CD14-positive monocyte (primary cell): Measurements from ENCODE around the gene CCDC85C. TPM values are rescaled to one million over a fixed set of nuclear protein-coding genes. Genes with fewer than 3 reads are reported as not detected.

Experiments used
- DNase-seq, 3 donors: peaks; one replicate each; pipeline ENCODE4 v3.0.0-alpha.2; 2011 to 2022
- H2AFZ ChIP-seq: 2 replicates; pipeline ENCODE4 v1.6.0; 2012; ENCODE audit warnings: mild to moderate bottlenecking, low read depth, low read length, inconsistent platforms; ENCODE audit not compliant: insufficient read depth, poor library complexity, severe bottlenecking
- H3K27ac ChIP-seq, 2 donors: 1 replicate in 1 of 2; 2 replicates in 1 of 2; pipeline ENCODE4 v1.5.1; 2012 to 2013; ENCODE audit warnings: low read length in 2 of 2, control low read depth in 1 of 2, inconsistent platforms in 1 of 2, low read depth in 1 of 2, mild to moderate bottlenecking in 1 of 2
- H3K27me3 ChIP-seq, 2 donors: one replicate each; pipeline versions ENCODE4 v1.6.0 to v1.6.1; 2011 to 2013; ENCODE audit warnings: low read length in 2 of 2; ENCODE audit not compliant: control insufficient read depth in 2 of 2, insufficient read depth in 2 of 2
- H3K36me3 ChIP-seq, 2 donors: replicated peaks in 1 of 2; 1 replicate in 1 of 2; 2 replicates in 1 of 2; pipeline versions ENCODE4 v1.5.1 to v1.6.1; 2012 to 2013; ENCODE audit warnings: low read length in 2 of 2, control low read depth in 1 of 2, inconsistent platforms in 1 of 2, mild to moderate bottlenecking in 1 of 2; ENCODE audit not compliant: insufficient read depth in 2 of 2, control insufficient read depth in 1 of 2
- H3K4me1 ChIP-seq, 2 donors: 1 replicate in 1 of 2; 2 replicates in 1 of 2; pipeline versions ENCODE4 v1.5.1 to v1.6.1; 2012 to 2013; ENCODE audit warnings: low read length in 2 of 2, control low read depth in 1 of 2, inconsistent platforms in 1 of 2, mild to moderate bottlenecking in 1 of 2, moderate library complexity in 1 of 2; ENCODE audit not compliant: insufficient read depth in 2 of 2, control insufficient read depth in 1 of 2
- H3K4me2 ChIP-seq: replicated peaks from 2 replicates; pipeline ENCODE3; 2012; ENCODE audit warnings: low read length, moderate library complexity, mild to moderate bottlenecking; ENCODE audit not compliant: poor library complexity, severe bottlenecking; ENCODE audit errors: extremely low read depth
- H3K4me3 ChIP-seq, 3 experiments: fragments of 200-600 bp in 1 of 3; sonication (generic) in 1 of 3; replicated peaks in 1 of 3; 1 replicate in 2 of 3; 2 replicates in 1 of 3; pipeline ENCODE4 v1.5.1; 2011 to 2013; ENCODE audit warnings: low read length in 3 of 3, mild to moderate bottlenecking in 3 of 3, control low read depth in 2 of 3, low read depth in 2 of 3, inconsistent platforms in 1 of 3, moderate library complexity in 1 of 3
- H3K79me2 ChIP-seq: 2 replicates; pipeline ENCODE4 v1.6.0; 2012; ENCODE audit warnings: mild to moderate bottlenecking, control low read depth, inconsistent platforms, low read length, moderate library complexity; ENCODE audit not compliant: insufficient read depth
- H3K9ac ChIP-seq: 2 replicates; pipeline ENCODE4 v1.6.0; 2017; ENCODE audit warnings: low read length, mild to moderate bottlenecking; ENCODE audit not compliant: insufficient read depth, poor library complexity, severe bottlenecking
- H3K9me3 ChIP-seq, 2 donors: replicated peaks in 1 of 2; 1 replicate in 1 of 2; 2 replicates in 1 of 2; pipeline versions ENCODE4 v1.5.1 to v1.6.1; 2012 to 2013; ENCODE audit warnings: low read length in 2 of 2, control low read depth in 1 of 2; ENCODE audit not compliant: control insufficient read depth in 1 of 2, insufficient read depth in 1 of 2
- H4K20me1 ChIP-seq: 2 replicates; pipeline ENCODE4 v1.6.0; 2012; ENCODE audit warnings: mild to moderate bottlenecking, low read length, control low read depth, moderate library complexity; ENCODE audit not compliant: insufficient read depth
- H3K27ac Mint-ChIP-seq, 7 donors: one replicate each; pipeline ENCODE4 v1.8.0; 2020; ENCODE audit warnings: mild to moderate bottlenecking in 7 of 7, mixed read lengths in 7 of 7, moderate library complexity in 6 of 7, inconsistent platforms in 2 of 7
- H3K27me3 Mint-ChIP-seq, 3 donors: one replicate each; pipeline ENCODE4 v1.8.0; 2021 to 2022; ENCODE audit warnings: low read depth in 3 of 3, mild to moderate bottlenecking in 3 of 3, mixed read lengths in 3 of 3, moderate library complexity in 3 of 3, inconsistent platforms in 1 of 3
- H3K36me3 Mint-ChIP-seq, 2 donors: one replicate each; pipeline ENCODE4 v1.8.0; 2020; ENCODE audit warnings: mixed read lengths in 2 of 2, inconsistent platforms in 1 of 2, mild to moderate bottlenecking in 1 of 2
- H3K4me1 Mint-ChIP-seq: one replicate; pipeline ENCODE4 v1.8.0; 2020; ENCODE audit warnings: mild to moderate bottlenecking, mixed read lengths
- H3K4me3 Mint-ChIP-seq, 2 donors: one replicate each; pipeline ENCODE4 v1.8.0; 2020; ENCODE audit warnings: mild to moderate bottlenecking in 2 of 2, mixed read lengths in 2 of 2, moderate library complexity in 1 of 2
- H3K9me3 Mint-ChIP-seq, 7 donors: one replicate each; pipeline ENCODE4 v1.8.0; 2020 to 2022; ENCODE audit warnings: mixed read lengths in 7 of 7, mild to moderate bottlenecking in 6 of 7, moderate library complexity in 6 of 7, inconsistent platforms in 2 of 7
- WGBS: methylation state at CpG from one replicate; pipeline ENCODE4 v1.1.5; 2013; ENCODE audit warnings: missing lambda C conversion rate; ENCODE audit not compliant: insufficient coverage; 5-methylcytosine and 5-hydroxymethylcytosine counted together
- intact Hi-C, 2 donors: fragments of 100-400 bp; cut with micrococcal nuclease; formaldehyde crosslinking; loops; one replicate each; pipeline versions ENCODE4 v1.15.0 to v1.15.1; 2023
- polyA plus RNA-seq, 3 donors: library from polyadenylated mRNA; depleted of rRNA in 1 of 3; unstranded in 2 of 3; stranded (reverse) in 1 of 3; fragments of 300-500 nt in 2 of 3; fragments of >200 nt in 1 of 3; fragmentation: Illumina TruSeq in 2 of 3; gene quantifications; 1 replicate in 2 of 3; 2 replicates in 1 of 3; pipeline ENCODE4 v1.2.3, GENCODE V29; 2012 to 2021
- TF ChIP-seq, protein P1 (sequence below): fragments of 200-600 bp; IDR thresholded peaks from one replicate; pipeline ENCODE4 v1.8.0; 2022; ENCODE audit warnings: antibody characterized with exemption, mild to moderate bottlenecking

Gene CCDC85C
- polyA plus RNA-seq, 3 donors, result under 0.01 to 0.03 TPM; not detected in 1

DNA sequence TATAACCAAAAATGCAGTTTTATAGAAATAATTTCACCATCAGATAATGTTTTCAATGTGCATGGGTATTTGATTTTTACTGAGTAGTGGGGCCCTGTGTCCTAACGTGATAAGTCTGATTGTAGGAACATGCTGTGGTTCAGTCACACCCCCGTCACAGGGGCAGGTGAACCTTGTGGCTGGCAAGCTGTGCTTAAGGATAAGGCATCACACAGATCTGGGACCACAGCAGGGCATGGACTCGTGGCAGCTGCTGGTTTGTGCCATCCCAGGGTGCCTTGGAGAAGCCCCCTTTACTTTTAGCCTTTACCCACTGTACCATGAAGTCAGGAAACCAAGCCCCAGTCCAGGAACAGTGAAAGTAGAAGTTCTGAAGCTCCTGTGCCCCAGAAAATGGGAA is 106.1 kb downstream of the CCDC85C start:
- H3K36me3 ChIP-seq, result peaks cover 96 to 99% of the 10 kb centered on the region in 2 donors
- no peak for DNase-seq
- no peak overlapping the region for H3K27ac ChIP-seq
- H4K20me1 ChIP-seq, result peaks cover 58% of the 10 kb centered on the region
- whole genome bisulfite sequencing, result 96% methylated on average over 3 of the region's 3 CpGs
- no peaks in the 10 kb centered on the region for H3K27me3 ChIP-seq
- no peaks in the 10 kb centered on the region for H3K4me1 ChIP-seq
- H3K79me2 ChIP-seq, result peaks cover 9% of the 10 kb centered on the region
- no peak overlapping the region for H3K9ac ChIP-seq
- no peak overlapping the region for H2AFZ ChIP-seq
- H3K9me3 Mint-ChIP-seq, result no peaks in the 10 kb centered on the region
- H3K9me3 ChIP-seq, result no peaks in the 10 kb centered on the region
- H3K4me3 ChIP-seq, result no peak overlapping the region
- H3K4me2 ChIP-seq, result no peak overlapping the region
- peaks cover 88 to 92% of the 10 kb centered on the region in 2 donors for H3K36me3 Mint-ChIP-seq
- no peak overlapping the region for H3K27ac Mint-ChIP-seq
- no peaks in the 10 kb centered on the region for H3K27me3 Mint-ChIP-seq
- no peaks in the 10 kb centered on the region for H3K4me1 Mint-ChIP-seq
- TF ChIP-seq, protein P1, sequence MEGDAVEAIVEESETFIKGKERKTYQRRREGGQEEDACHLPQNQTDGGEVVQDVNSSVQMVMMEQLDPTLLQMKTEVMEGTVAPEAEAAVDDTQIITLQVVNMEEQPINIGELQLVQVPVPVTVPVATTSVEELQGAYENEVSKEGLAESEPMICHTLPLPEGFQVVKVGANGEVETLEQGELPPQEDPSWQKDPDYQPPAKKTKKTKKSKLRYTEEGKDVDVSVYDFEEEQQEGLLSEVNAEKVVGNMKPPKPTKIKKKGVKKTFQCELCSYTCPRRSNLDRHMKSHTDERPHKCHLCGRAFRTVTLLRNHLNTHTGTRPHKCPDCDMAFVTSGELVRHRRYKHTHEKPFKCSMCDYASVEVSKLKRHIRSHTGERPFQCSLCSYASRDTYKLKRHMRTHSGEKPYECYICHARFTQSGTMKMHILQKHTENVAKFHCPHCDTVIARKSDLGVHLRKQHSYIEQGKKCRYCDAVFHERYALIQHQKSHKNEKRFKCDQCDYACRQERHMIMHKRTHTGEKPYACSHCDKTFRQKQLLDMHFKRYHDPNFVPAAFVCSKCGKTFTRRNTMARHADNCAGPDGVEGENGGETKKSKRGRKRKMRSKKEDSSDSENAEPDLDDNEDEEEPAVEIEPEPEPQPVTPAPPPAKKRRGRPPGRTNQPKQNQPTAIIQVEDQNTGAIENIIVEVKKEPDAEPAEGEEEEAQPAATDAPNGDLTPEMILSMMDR, result no peak
- intact Hi-C loops, result no loop called here
- H3K4me3 Mint-ChIP-seq, result no peak overlapping the region

DNA sequence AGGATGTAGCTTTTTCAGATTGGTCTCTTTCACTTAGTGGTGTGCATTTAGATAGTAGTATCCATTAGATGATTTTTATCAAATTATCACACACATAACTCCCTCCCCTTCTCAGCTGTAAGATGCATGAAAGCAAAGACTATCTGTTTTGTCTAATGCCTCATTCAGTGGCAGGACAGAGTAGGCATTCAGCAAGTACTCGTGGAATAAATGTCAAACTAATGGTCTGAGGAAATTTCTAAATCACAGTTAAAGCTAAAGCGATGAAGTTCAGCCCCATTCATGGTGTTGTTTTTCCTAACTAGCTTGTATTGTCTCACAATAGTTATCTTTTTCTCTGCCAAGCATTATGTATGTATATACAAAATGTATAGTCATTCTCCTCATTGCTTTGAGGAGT is 106.7 kb downstream of the CCDC85C start:
- H3K36me3 Mint-ChIP-seq, result peaks cover 88 to 92% of the 10 kb centered on the region in 2 donors
- TF ChIP-seq, protein P1, result no peak
- no peak overlapping the region for H3K4me3 Mint-ChIP-seq
- no peak overlapping the region for H3K27ac ChIP-seq
- H3K27me3 ChIP-seq, result no peaks in the 10 kb centered on the region
- H3K4me2 ChIP-seq, result no peak overlapping the region
- WGBS, result no CpG with 5 or more reads among the region's 2 CpGs
- no peak overlapping the region for H3K9ac ChIP-seq
- no peaks in the 10 kb centered on the region for H3K9me3 ChIP-seq
- H3K27ac Mint-ChIP-seq, result no peak overlapping the region
- no peak for DNase-seq
- peaks cover 15% of the 10 kb centered on the region for H3K79me2 ChIP-seq
- intact Hi-C loops, result no loop called here
- H3K36me3 ChIP-seq, result peaks cover 96 to 99% of the 10 kb centered on the region in 2 donors
- H3K27me3 Mint-ChIP-seq, result no peaks in the 10 kb centered on the region
- H4K20me1 ChIP-seq, result peaks cover 63% of the 10 kb centered on the region
- no peak overlapping the region for H2AFZ ChIP-seq
- no peaks in the 10 kb centered on the region for H3K4me1 ChIP-seq
- no peaks in the 10 kb centered on the region for H3K9me3 Mint-ChIP-seq
- H3K4me1 Mint-ChIP-seq, result no peaks in the 10 kb centered on the region
- no peak overlapping the region for H3K4me3 ChIP-seq
